CD4-positive, alpha-beta T cell (primary cell): ENCODE measurements around the gene MUC20. TPM values are rescaled to one million over a fixed set of nuclear protein-coding genes. Genes with fewer than 3 reads are reported as not detected.

Source experiments
- ATAC-seq: fragments of 200-7000 bp; cut with Tn5 transposase; one replicate; pipeline ENCODE4 v1.10.0; 2022; ENCODE audit warnings: mild to moderate bottlenecking; ENCODE audit not compliant: poor library complexity
- CTCF ChIA-PET: fragments of 350-600 bp; sonication (Branson Sonifier 250); formaldehyde crosslinking; loops from one replicate; lab custom pipeline; 2021; ENCODE audit warnings: antibody characterized with exemption, inconsistent platforms; lab: Charles Lee
- POLR2A ChIA-PET: fragments of 350-600 bp; sonication (Branson Sonifier 250); formaldehyde crosslinking; loops from one replicate; lab custom pipeline; 2021; ENCODE audit warnings: antibody characterized with exemption, inconsistent platforms; lab: Charles Lee
- DNase-seq, 14 experiments: peaks; one replicate each; pipeline ENCODE4 v3.0.0-alpha.2; 2013 to 2020; ENCODE audit warnings: mixed read lengths in 2 of 14
- H3K27ac ChIP-seq, 2 donors: one replicate each; pipeline versions ENCODE4 v1.5.1 to v1.7.0; 2013; ENCODE audit warnings: low read length in 2 of 2, low read depth in 1 of 2, mild to moderate bottlenecking in 1 of 2
- H3K27me3 ChIP-seq, 2 experiments: 1 replicate in 1 of 2; 2 replicates in 1 of 2; pipeline versions ENCODE4 v1.6.1 to v1.7.0; 2013; ENCODE audit warnings: low read length in 2 of 2, control low read depth in 1 of 2, mild to moderate bottlenecking in 1 of 2, moderate library complexity in 1 of 2; ENCODE audit not compliant: insufficient read depth in 2 of 2, control insufficient read depth in 1 of 2
- H3K36me3 ChIP-seq: one replicate; pipeline ENCODE4 v1.6.1; 2013; ENCODE audit warnings: low read length, control low read depth; ENCODE audit not compliant: insufficient read depth
- H3K4me1 ChIP-seq: one replicate; pipeline ENCODE4 v1.6.1; 2013; ENCODE audit warnings: low read length, control low read depth; ENCODE audit not compliant: insufficient read depth
- H3K4me3 ChIP-seq: one replicate; pipeline ENCODE4 v1.5.1; 2013; ENCODE audit warnings: mild to moderate bottlenecking, low read length, moderate library complexity
- H3K9me3 ChIP-seq, 2 experiments: 1 replicate in 1 of 2; 2 replicates in 1 of 2; pipeline versions ENCODE4 v1.6.1 to v1.7.0; 2013; ENCODE audit warnings: low read length in 2 of 2, mild to moderate bottlenecking in 2 of 2, control low read depth in 1 of 2, moderate library complexity in 1 of 2; ENCODE audit not compliant: control insufficient read depth in 1 of 2, insufficient read depth in 1 of 2
- H3K27ac Mint-ChIP-seq: one replicate; pipeline ENCODE4 v1.8.0; 2020; ENCODE audit warnings: mixed read lengths
- H3K27me3 Mint-ChIP-seq: one replicate; pipeline ENCODE4 v1.8.0; 2021; ENCODE audit warnings: mixed read lengths
- H3K36me3 Mint-ChIP-seq: one replicate; pipeline ENCODE4 v1.8.0; 2021; ENCODE audit warnings: low read depth, mixed read lengths
- H3K4me1 Mint-ChIP-seq: one replicate; pipeline ENCODE4 v1.8.0; 2021; ENCODE audit warnings: low read depth, mixed read lengths
- H3K4me3 Mint-ChIP-seq: one replicate; pipeline ENCODE4 v1.8.0; 2020; ENCODE audit warnings: mild to moderate bottlenecking, mixed read lengths
- H3K9me3 Mint-ChIP-seq: one replicate; pipeline ENCODE4 v1.8.0; 2020; ENCODE audit warnings: mixed read lengths
- CTCF ChIP-seq: fragments of 200-600 bp; IDR thresholded peaks from one replicate; pipeline ENCODE4 v1.8.0; 2022; ENCODE audit warnings: antibody characterized with exemption, mild to moderate bottlenecking
- intact Hi-C, 2 experiments: fragments of 100-400 bp; cut with DNase I in 1 of 2; cut with micrococcal nuclease in 1 of 2; formaldehyde crosslinking; loops; one replicate each; pipeline versions ENCODE4 v1.15.1 to v1.9.0; 2023 to 2025; cut with DNase I, micrococcal nuclease
- total RNA-seq, 174 experiments: library from RNA in 2 of 174; stranded (reverse) in 2 of 174; gene quantifications; one replicate each; pipeline ENCODE4 v1.2.3 and lab custom pipeline; 2021 to 2026

The MUC20 gene
- total RNA-seq, 2 experiments from 2014 or later = 3.9 to 4.1 TPM

- peaks cover 21% of the 10 kb centered on the region for H3K36me3 ChIP-seq
- Mint-ChIP-seq H3K4me3 (no peak overlapping the region), H3K36me3 (peaks cover 22% of the 10 kb centered on the region), H3K4me1 (no peaks in the 10 kb centered on the region), H3K27ac (no peak overlapping the region), H3K9me3 (no peaks in the 10 kb centered on the region), H3K27me3 (no peaks in the 10 kb centered on the region)
- CTCF ChIA-PET = interaction anchor here (0.7 kb wide), 2 partner anchors 143 to 331 kb away, joined by 3 read pairs; no protein-coding TSS in a partner anchor
- DNase-seq (no peak), ATAC-seq (no peak)
- no peak overlapping the region for H3K27ac ChIP-seq
- no peak for TF ChIP-seq CTCF
- H3K4me3 ChIP-seq = no peak overlapping the region
- H3K4me1 ChIP-seq = no peaks in the 10 kb centered on the region
- H3K9me3 ChIP-seq = no peaks in the 10 kb centered on the region
- intact Hi-C loops = no loop called here
- POLR2A ChIA-PET = no interaction called here
- H3K27me3 ChIP-seq = no peaks in the 10 kb centered on the region
These were observed 20.5 kb upstream of the MUC20 start for GRCh38 chr3:195700319-195700718.

GRCh38 chr3:195701042-195701915 lies 19.5 kb upstream of the MUC20 start:
- POLR2A ChIA-PET = no interaction called here
- Histone ChIP-seq H3K4me3 (no peak overlapping the region), H3K27ac (no peak overlapping the region), H3K27me3 (no peaks in the 10 kb centered on the region), H3K4me1 (no peaks in the 10 kb centered on the region), H3K36me3 (peaks cover 21% of the 10 kb centered on the region), H3K9me3 (no peaks in the 10 kb centered on the region)
- DNase-seq (no peak), ATAC-seq (no peak)
- Mint-ChIP-seq H3K4me1 (no peaks in the 10 kb centered on the region), H3K4me3 (no peak overlapping the region), H3K27me3 (no peaks in the 10 kb centered on the region), H3K9me3 (no peaks in the 10 kb centered on the region), H3K27ac (no peak overlapping the region), H3K36me3 (peaks cover 15% of the 10 kb centered on the region)
- intact Hi-C loops = no loop called here
- no peak for TF ChIP-seq CTCF
- CTCF ChIA-PET = interaction anchor here (0.7 kb wide), 2 partner anchors 142 to 330 kb away, joined by 3 read pairs; no protein-coding TSS in a partner anchor

GRCh38 chr3:195703776-195704175 lies 17.0 kb upstream of the MUC20 start:
- H3K4me1 Mint-ChIP-seq = no peaks in the 10 kb centered on the region
- H3K27ac Mint-ChIP-seq = no peak overlapping the region
- Histone ChIP-seq H3K27me3 (no peaks in the 10 kb centered on the region), H3K4me3 (no peak overlapping the region), H3K4me1 (no peaks in the 10 kb centered on the region), H3K36me3 (peaks cover 11% of the 10 kb centered on the region), H3K27ac (no peak overlapping the region), H3K9me3 (no peaks in the 10 kb centered on the region)
- no peaks in the 10 kb centered on the region for H3K27me3 Mint-ChIP-seq
- H3K36me3 Mint-ChIP-seq = peaks cover 5% of the 10 kb centered on the region
- intact Hi-C loops = no loop called here
- ATAC-seq = no peak
- DNase-seq = no peak
- ChIA-PET POLR2A (no interaction called here), CTCF (no interaction called here)
- TF ChIP-seq CTCF = no peak
- H3K9me3 Mint-ChIP-seq = no peaks in the 10 kb centered on the region
- no peak overlapping the region for H3K4me3 Mint-ChIP-seq
